Stimulated activated CD4-positive, alpha-beta T cell treated with anti-CD3 and anti-CD28 coated beads, Interleukin-15, amount 100 ng/mL, for 48 hours (primary cell): ENCODE results near the gene SIX3.

Source experiments
- DNase-seq, 2 donors: peaks; one replicate each; pipeline ENCODE4 v3.0.0-alpha.2; 2020; ENCODE audit warnings: low read depth in 2 of 2

SIX3 gene

DNA sequence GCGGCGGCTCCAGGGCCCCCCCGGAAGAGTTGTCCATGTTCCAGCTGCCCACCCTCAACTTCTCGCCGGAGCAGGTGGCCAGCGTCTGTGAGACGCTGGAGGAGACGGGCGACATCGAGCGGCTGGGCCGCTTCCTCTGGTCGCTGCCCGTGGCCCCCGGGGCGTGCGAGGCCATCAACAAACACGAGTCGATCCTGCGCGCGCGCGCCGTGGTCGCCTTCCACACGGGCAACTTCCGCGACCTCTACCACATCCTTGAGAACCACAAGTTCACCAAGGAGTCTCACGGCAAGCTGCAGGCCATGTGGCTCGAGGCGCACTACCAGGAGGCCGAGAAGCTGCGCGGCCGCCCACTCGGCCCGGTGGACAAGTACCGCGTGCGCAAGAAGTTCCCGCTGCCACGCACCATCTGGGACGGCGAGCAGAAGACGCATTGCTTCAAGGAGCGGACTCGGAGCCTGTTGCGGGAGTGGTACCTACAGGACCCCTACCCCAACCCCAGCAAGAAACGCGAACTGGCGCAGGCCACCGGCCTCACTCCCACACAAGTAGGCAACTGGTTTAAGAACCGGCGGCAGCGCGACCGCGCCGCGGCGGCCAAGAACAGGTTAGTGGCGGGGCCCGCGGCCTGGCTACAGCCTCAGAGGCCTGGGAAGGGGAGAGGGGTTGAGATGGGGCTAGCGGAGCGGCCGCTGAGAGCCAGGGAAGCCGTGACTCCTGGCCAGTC, 965 bp downstream of the SIX3 start:
- DNase-seq: no peak

DNA sequence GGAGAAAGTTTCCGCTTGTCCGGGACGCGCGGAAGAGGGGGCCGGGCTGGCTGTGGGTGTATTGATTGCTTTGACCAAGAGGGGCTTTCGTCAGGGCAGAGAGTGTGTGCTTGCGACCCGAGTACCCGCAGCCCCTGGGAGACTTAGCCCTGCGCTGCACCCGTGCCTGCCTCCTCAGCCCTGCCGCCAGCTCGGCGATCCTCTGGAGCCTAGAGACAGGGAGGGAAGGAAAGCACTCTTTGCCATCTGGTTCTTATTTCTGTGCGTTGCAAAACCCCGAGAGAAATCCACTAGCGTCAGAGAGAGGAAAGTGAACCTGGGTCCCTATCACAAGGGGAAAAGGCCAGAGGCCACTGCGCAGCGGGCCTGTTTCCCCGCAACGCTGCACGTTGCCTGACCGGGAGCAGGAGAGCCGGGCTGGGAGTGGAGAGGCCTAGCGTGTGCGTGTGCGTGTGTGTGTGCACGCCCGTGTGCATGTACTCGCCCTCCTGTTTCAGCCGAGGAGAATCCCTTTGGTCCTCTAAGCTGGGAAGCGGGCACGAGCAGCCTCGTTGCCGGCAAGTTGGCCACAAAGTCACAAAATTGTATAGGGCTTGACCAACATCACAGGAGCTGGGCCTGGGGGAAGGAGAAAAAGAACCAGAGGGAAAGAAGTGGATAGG, 1.7 kb downstream of the SIX3 start:
- no peak for DNase-seq

DNA sequence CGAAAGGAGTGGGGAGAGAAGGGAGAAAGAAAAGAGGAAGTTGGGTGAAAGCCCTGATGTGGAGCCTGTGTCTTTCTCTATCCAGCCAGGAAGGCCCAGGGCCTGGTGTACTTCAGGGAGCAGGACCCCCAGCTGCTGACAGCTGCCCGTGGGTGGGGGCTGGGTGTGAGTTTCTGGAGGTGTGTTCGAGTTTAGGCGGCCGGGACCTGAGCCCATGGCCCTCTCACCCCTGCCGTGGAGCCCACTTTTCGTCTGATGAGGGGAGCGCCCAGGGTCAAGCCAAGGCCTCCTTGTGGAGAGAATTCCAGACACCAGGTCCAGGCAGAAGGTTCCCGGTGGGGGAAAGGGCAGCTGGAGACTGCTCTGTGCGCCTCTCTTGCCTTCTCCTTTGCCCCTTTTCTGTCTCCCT, 2.2 kb downstream of the SIX3 start:
- no peak for DNase-seq

DNA sequence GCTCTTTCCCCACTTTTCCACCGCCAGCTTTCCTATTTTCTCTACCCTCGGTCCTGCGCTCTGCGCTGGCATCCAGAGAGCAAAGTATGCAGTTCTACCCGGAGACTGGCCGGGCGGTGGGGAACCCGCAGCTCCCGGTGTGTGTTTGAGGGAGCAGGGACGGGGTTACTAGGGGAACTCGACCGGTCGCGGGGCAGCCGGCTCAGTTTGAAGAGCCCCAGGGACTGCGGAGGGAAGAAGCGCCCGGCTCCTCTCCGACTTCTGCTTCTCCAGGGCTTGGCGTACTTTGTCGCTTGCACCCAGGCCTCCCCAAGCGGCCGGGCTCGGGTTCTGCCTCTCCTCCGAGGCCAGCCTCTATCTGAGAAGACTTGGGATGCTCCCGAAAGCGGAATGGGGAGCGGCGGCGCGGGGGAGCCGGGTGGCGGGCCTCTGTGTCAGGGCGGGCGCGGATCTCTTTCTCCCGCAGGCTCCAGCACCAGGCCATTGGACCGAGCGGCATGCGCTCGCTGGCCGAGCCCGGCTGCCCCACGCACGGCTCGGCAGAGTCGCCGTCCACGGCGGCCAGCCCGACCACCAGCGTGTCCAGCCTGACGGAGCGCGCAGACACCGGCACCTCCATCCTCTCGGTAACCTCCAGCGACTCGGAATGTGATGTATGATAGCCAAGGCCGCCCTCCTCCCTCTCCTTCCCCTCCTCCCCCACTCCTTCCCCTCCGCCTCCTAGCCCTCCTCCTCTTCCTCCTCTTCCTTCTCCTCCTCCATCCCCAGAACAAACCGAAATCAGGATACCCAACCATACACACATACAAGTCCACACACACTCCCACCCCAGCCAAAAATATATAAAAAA, 2.8 kb downstream of the SIX3 start:
- no peak for DNase-seq

DNA sequence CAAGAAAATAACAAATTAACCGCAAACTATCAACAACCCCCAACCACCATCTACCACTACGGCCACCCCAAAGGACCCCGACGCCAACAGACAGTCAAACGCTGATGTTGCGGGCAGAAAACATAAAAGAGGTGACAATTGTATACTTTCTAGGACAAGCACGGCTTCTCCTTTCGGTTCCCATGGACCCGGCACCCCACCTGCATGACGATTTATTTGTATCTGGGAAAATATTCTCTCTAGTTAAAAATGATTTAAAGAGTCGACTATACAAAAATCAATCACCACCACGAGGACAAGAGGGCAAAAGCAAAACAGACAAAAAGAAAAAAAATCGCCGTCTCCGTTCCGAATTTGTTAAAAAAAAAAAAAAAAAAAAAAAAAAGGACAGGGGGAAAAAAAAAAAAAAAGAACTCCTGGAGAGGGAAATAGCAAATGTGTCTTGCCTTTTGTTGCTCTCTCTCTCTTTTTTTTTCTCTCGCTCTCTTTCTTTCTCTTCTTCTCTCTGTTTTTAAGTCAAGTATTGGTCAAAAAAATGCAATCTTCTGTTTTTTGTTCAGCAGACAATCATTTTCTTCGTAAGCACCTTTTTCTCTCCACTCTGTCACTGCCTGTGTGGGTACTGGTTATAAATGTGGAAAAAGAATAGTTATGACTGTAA, 3.6 kb downstream of the SIX3 start:
- no peak for DNase-seq

DNA sequence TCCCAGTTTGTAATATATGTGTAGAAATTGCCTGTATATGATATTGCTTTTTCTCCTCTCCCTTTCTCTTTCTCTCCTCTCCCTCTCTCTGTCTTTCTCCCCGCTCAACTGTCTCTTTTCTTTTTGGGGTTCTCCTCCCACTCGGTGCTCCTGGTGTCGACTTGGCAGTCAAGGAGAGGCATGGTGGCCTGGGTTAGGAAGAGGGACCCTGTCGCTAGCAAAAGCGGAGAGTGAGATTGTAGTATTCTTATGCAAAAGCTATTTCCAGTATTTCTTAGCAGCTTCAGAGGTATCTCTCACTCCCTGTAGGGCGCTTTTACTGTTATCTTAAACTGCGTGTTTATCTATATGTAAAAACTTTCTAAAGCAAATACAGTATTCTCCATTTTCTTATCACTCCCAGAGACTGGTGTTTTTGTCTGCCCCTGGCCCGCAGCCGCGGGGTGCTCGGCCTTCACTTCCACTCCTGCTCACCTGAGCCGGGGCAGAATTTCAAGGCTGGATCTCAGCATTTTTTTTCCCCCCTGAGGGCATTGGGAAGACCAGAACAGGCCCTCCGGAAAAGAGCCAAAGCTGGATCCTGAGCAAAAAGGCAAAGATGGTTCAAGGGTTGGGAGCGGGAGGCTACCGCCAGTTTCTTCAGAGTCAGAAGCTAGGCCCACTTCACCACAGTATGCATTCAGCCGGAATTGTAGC, 4.3 kb downstream of the SIX3 start:
- no peak for DNase-seq

DNA sequence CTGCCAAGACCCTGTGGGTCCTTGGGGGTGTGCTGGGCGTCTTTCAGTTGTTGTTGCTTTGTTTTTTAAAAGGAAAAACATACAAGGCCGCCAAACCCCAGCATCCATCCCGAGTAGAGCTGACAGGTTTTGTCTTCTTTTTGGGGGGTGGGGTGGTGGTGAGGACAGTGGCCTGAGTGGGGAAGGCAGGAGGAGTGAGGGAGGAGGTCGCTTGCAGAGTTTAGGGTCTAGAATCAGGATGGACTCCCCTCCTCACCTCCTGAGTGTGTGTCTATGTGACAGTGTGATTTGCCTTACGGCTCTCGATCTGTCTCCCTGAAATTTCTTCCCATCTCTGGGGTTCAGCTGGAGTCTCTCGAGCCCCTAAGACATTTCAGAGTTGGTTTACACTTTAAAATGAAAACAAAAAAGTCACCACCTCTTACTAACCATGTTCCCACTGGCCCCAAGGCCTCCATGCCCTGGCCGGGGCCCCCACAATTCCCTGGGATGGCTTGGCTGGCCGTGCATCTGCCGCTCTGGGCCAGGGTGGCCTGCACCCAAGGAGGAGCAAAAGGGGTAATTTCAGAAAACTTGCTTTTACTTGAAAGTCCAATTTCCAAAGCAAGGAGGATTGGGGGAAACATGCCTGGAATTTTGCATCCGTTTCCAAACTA, 5.0 kb downstream of the SIX3 start:
- no peak for DNase-seq

DNA sequence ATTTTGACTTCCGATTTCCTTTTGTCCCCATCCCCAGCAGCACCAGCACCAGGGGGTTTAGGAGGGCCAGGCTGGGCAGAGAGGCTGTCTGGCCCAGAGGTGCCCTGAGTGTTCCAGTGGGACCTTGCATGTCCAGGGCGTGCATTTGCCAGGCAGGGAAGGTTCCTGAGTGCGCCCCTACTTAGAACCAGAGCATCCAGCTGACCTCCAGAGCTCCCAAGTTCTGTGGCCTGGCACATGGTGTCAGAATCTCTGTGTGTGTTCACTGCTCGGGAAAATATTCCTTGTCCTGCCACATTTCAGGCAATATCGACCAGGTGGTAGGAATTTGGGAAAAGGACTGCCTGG, 5.5 kb downstream of the SIX3 start:
- no peak for DNase-seq

DNA sequence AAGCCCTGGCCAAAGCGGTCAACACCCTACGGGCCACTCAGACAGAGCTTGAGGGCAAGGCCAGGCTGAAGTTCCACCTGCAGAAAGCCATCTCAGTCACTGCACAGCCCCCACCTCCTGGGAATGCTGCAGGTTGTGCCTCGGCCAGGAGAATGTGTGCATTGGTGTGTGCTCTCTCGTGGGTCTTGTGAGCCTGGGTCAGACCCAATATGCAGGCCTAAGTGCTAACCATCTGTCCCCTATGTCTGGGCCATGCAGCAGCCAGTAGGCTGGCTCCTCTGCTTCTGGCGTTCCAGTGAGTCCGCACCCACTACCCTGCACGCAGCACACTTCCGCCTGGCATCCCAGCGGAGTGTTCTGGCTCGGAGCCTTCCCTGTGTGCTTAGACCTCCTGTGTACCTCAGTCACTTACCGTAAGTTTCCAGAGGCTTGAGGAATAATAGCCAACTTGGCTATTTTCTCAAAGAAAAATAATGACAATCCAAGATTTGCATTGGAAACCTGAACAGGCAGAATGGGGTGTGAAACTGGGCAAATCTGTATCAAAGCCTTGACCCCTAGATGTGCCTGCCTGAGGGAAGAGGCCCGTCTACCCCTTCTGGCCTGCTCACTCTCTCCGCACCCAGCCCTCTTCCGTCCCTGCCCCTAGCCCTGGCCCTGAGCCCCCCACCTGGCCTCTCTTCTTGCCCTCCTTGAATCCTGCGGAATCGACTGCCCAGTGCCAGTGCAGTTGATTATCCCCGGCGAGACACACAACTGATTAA, 7.2 kb downstream of the SIX3 start:
- no peak for DNase-seq

DNA sequence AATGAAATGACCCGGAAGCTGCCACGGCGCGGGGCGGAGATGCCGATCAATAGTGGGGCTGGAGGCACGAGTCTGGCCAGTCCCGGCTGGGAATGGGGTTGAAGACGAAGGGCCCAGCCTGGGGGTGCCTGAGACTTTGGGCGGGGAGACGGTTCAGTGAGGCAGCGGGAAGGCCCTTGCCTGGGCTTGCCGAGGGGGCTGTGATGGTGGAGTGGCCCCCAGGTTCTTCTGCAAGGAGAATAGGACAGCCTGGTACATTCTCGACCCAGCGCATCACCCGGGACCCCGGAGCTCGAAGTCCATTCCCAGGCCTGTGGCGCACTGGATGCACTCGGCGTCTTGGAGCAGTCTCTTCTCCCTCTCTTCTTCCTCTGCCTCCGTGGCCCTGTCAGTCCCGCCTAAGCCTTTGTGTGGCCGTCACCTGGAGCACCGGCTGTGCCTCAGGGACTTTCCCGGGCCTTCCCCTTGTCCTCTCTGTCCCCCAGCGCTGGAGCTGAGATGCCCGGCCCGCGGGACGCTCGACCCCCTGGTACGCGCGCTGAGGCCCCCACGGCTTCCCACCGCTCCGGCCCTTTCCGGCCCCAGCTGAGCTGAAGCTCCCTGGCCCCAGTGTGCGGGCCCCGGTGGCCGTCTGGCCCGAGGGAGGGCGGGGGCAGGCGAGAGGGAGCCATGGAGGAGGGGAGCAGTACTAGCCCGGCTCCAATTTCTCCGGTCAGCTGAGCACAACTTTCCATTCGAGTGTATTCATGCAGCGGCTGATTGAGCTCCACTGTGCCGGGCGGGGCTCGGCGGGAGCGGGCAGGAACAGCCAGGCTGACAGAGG, 8.0 kb downstream of the SIX3 start:
- DNase-seq: no peak

DNA sequence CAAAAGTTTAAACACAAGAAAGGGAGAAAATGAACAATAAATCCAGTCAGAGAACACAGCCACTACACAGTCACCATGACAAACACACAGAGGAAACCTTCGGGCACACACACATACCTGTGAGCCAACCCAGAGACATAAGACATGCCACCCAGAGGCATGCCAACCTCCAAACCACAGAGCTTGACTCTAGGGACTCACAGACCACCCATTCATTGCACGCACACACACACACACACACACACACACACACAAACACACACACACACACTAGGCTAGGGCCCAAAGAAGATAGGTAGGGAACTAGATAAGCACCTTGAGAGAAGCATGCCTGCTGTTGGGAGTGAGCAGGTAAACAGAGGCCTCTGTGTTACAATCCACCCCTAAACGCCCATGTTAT, 9.1 kb downstream of the SIX3 start:
- DNase-seq: no peak

DNA sequence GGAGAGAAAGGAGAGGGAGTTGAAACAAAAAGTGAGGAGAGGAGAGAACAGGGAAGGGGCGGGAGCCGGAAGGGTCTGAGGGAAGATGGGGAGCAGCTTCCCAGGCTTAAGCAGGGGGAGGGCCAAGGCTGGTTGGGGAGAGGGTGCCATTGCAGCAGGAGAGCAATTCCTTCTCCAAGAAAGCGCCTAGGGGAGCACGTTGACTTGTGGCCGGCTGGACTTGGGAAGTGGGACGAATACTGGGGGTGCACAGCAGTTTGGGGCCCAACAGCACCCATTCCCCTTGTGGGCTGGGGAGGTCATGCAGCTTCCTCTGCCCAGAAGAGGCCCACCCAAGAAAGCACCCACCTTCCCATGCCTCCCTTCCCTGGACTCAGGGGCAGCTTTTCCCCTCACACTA, 9.6 kb downstream of the SIX3 start:
- DNase-seq: no peak

DNA sequence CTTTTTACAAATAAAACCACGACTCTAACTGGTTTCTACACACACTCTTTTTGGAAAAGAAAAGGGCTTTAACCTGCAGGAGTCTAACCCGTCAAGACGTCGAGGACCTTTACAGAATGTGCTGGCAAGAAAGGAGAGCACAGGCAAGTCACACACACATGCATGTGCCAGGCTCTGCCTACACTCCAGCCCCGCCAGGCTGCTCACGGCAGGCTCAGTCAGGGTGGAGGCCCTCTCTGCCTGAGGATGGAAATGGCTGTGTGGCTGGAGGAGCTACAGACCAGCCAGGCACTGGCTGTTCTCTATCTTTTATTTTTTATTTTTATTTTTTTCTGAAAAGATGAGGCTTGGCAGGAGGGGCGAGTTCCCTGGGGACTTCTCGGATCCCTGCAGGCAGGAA, 10.2 kb downstream of the SIX3 start:
- no peak for DNase-seq

DNA sequence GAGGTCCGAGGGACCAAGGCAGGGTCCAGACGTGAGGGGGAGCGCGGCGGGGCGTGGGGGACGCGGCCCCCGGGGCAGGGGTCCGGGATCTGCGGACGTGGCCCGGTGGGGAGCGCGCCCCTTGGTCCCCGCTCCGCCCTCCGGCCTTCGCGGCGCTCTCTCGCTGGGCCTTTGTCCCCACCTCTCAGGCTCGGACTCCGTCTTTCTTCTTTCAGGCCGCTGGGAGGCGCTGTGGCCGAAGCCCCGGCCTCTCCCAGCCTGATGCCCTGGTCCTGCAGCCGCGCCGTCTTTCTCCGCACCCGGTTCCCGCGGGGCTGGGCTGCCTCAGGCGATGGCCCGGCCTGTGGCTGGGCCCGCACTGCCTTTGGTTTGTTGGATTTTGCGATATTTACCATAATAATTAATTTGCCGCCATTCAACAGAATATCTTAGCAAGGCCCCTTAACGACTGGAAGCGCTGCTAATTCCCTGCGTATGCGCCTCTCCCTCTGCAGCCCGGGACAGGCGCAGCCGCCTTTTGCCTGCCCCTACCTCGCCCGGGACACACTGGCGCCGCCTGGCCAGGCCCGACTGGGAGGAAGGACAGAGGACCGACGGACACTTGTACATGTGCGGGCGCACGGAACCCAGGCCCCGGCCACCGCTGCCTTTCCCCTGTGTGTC, 10.8 kb downstream of the SIX3 start:
- no peak for DNase-seq

DNA sequence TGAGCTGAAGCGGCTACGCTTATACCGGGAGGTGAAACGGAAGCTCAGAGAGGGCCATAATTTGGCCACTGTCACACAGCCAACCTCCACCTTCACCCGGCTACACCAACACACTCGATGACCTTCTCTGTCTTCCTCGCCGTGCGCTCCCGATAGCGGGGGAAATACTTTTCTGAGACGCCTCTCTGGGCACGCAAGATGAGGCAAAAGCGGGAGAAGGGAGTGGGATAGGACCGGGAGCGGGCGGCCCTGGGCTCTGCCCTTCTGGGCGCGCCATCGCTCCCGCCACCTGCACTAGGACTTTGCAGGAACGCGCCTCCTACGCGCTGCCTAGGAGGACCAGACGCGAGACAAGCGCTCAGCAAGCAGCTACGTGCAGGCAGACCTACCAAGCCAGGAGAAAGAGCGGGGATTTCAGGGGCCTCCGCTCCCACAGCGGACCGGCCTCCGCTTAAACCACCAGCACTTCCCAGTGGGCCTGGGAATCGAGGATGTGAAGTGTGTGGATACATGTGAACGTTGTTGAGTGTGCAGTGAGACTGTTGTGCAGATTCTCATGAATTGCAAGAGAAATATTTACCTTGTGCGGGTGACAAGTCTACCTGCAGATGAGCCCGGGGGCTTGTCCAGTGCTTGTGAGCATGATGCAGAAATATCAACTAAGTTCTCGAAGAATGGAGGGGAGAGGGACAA, 11.4 kb downstream of the SIX3 start:
- no peak for DNase-seq

DNA sequence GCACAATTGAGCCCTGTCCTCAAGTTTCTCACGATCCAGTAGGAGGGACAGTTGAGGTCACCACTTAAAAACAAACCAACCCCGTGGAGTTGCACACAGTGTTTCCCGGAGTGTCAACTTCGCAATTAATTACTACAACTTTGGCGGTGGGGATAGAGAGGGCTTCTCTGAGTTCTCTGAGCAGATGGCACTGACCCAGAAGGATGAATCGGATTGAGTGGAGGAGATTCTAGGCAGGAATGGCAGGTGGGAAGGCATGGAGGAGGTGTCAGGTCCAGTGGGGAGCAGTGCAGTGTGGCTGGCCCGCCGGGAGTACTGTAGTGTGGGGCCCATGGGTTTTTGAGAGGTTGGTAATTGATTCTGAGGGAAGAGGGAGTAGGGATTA, 12.0 kb downstream of the SIX3 start:
- DNase-seq: no peak

DNA sequence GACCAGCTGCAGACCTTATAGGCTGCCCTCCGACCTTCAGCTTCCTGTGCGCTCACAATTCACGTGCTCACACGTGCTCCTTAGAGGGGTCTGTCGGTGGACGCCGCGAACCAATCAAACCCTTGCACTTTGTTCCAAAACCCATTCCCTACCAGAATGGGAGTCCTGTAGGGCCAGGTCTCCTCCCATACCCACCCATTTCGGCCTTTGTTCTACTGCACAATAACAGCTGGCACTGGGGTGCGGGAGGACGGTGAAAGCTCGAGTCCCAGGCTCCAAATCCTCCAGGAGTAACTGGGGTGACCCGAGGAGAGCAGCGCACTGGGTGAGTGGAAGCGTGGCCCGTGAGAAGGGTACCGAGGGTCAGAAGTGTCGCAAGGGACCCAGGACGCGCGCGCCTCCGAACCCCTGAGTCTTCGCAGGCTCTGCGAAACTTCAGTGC, 13.0 kb downstream of the SIX3 start:
- DNase-seq: no peak

DNA sequence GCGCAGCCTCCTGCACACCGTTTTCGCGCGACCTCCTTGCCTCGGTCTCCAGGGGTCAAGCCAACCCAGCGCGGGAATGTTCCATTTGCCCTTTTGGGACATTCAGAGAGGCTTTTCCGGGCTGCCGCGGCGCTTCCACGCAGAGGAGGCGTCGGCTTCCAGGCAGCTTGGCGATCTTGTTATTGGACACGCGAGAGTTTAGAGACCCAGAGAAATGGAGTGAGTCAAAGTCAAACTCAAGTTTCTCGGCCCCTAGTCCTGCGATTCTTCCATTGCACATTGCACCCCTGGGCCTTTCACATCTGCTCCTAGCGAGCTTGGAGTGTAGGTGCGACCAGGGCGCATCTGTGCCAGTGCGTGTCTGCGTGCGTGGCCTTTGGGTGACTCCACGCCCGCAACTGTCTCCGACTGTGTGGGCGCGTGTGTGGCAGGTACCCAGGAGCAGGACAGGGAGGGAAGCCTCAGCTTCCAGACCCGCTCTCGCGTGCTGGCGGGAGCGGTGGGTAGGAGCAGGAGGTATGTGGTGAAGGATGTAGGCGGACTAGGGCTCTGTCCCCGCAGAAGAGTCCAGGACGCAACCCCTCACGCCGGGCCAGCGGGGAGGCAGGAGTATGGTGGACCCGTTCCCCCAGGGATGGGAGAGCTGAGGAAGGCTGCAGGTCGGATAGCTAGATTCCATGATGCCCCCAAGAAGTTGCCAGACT, 13.5 kb downstream of the SIX3 start:
- DNase-seq: no peak
